GM21526 (cell line): Measurements from ENCODE around the gene CRTC1.

Source experiments
- ATAC-seq: cut with Tn5 transposase; IDR thresholded peaks from one replicate; pipeline ENCODE4 v1.9.1; 2021; ENCODE audit warnings: moderate library complexity; ENCODE audit not compliant: unreplicated experiment, low FRiP score

The CRTC1 gene

DNA sequence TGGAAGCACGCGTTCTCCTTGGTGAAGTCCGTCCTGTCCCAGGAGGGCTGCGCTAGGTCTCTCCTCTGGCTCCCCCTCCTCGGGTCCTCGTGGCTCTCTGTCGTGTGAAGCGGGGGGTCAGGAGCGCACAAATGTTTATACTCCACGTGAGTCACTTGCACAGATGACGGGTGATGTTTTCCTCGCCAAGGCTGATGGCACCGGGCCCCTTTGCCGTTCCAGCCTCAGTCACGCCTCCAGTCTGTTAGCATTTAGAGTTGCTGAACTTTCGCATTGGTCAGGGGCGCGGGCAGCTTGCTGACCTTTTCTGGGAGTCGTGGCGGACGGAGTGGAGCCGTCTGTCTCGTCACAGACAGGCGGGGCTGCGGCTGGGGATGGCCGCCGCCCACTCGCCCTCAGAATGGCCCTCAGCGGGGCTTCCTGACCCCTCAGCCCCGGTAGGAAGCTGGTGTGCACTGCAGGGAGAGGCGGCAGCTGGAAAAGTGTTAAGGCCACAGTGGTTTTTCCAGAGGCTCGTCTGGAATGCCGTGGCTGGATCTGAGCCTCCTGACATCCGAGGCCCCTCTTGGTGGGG, 32.9 kb upstream of the CRTC1 start:
- ATAC-seq = no peak

DNA sequence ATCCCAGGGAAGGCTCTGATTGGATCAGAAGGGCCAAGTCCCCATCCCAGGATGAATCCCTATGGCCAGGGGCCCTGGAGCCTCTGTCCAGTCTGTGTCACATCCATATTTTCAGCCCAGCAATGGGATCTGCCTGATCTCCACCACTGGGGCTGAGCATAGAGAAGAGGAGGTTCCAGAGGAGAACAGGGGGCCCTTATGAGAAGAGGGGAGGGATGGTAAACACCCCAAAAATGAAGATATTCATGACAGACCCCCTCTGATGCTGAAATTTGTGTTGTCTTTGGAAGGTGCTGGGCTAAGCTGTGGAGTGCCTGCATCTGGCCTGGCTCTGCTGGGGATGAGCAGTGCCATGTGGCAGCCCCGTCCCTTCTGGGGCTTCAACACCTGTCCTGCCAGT, 32.2 kb upstream of the CRTC1 start:
- ATAC-seq = no peak

DNA sequence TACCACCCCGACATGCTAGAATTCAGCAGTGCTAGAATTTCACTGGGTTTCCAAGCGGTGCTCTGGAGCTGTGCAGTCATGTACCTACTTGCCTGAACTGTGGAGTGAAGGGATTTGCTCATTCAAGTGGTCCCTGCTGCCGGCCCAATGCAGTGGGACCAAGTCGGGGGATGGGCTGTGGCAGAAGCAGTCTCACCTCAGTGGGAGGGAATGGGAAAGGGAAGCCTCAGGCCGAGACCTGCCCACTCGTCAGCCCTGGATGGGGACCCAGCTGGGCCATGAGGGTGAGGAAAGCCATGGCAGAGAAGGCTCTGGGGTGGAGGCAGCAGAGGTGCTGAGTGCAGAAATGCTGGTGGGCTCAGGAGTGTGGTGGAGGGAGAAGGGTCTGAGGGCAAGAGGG, 31.7 kb upstream of the CRTC1 start:
- no peak for ATAC-seq

DNA sequence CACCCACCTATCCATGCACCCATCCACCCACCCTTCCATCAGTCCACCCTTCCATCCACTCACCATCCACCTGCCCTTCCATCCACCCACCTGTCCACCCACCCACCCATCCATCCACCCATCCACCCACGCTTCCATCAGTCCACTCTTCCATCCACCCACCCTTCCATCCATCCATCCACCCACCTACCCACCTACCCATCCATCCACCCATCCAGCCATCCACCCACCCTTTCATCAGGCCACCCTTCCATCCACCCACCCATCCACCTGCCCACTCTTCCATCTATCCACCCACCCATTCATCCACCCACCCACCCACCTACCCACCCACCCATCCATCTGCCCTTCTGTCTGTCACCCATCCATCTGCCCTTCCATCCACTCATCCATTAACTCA, 29.6 kb upstream of the CRTC1 start:
- no peak for ATAC-seq

DNA sequence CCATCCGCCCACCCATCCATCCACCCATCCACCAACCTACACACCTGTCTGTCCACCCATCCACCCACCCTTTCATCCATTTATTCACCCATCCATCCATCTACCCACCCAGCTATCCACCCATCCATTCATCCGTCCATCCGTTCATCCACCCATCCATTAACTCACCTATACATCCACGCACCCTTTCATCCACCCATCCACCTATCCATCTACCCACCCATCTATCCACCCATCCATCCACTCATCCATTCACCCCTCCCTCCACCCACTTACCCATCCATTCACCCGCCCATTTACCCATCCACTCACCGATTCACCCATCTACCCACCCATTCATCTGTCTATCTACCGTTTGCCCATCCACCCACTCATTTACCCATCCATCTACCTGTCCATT, 29.0 kb upstream of the CRTC1 start:
- ATAC-seq = no peak

DNA sequence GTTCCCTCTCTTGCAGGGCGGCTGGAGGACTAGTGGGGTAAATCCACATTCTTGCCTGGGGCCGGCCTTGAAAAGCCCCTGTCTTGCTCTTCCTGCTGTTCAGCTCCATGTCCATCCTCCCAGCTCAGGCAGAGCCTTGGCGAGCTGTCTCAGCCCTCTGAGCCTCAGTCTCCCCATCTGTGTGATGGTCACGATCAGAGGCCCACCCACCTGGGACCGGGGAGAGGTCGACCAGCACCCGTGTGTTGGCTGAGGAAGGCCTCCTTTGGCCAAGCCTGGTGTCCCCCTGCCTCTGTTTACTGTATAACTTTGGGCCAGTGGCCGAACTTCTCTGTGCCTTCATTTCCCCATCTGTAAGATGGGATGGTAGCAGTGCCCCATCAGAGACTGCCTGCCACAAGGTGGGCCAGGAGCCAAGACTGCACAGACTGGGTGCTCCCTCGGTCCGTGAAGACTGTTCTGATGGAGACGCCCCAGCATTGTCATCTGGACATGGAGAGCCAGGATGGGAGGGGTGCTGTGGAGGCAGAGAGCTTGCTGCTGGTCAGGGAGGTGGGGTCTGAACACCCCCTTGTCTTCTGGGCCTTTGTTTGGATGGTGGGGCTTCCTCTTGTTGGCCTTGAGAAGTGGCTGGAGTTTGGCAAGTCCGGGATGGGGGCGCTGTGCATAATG, 28.2 kb upstream of the CRTC1 start:
- no peak for ATAC-seq

DNA sequence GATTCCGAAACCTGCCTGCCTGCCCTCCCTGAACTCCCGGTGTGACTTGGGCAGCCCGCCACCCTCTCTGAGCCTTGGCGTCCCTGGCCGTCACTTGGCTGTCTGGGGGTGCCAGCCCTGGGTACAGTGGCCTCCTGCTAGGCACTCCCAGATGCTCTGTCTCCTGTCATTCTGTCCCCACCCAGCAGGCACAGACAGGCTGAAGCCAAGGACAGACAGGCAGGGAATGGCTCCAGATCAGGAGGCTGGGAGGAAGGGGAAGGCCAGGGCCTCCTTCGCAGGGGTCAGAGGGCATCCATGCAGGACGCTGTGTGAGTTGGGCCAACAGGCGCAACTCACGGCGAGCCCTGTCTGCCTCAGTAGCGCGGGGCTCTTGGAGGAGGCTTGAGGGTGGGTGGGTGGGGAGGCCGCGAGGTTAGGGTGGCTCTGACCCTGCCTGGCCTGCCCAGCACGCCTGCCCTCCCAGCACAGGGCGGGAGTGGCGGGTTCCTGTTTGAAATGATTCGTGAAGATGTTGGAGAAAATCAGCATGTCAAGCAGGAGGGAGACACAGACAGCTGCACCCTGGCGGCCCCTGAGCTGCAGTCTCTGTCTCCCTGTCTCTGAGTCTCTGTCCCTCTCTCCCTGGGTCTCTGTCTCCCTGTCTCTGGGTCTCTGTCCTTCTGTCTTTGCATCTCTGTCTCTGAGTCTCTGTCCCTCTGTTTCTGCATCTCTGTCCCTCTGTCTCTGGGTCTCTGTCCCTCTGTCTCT, 27.0 kb upstream of the CRTC1 start:
- ATAC-seq = no peak

DNA sequence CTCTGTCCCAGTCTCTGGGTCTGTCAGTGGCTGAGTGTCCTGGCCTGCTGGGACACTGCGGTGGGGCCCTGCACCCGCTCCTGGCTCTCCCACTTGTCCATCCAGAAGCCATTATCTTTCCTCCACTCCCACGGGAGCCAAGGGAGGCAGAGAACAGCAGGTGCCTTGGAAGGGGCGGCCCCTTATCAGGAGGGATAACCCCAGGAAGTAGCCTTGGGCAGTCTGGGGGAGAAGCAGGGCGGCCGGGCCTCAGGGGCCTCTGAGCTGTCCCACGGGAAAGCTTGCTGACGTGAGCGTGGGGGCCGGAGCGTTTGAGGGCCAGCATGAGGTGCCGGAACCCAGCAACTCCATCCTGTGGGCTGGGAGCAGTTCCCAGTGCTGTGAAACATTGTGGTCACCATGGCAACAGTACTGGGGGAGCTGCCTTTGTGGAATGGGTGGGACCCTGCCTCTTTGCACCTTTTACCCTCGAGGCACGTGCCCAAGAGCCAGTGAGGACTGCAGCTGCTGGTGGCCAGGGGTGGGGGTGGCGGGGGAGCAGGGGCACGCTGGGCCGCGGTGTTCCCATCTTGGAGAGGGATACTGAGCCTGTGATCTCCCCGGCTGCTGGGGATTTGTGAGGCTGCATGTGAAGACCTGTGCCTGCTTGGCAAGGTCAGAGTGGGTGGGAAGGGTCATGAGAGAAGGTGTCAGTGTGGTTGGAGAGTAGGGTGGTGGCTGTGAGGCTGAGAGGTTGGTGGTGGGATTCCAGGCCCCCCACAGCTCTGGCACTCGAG, 25.7 kb upstream of the CRTC1 start:
- no peak for ATAC-seq

DNA sequence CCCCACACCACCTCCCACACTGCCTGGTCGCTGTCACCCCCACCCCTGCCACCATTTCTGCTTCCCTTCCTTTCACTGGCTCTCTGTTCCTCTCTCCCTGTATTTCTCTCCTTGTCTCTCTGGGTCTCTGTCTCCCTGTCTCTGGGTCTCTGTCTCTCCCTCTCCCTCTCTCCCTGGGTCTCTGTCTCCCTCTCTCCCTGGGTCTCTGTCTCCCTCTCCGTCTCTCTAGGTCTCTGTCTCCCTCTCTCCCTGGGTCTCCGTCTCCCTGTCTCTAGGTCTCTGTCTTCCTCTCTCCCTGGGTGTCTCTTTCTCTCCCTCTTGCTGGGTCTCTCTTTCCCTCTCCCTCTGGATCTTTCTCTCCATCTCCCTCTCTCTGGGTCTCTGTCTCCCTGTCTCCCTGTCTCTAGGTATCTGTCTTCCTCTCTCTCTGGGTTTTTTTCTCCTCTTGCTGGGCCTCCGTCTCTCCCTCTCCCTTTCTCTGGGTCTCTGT, 25.1 kb upstream of the CRTC1 start:
- no peak for ATAC-seq

DNA sequence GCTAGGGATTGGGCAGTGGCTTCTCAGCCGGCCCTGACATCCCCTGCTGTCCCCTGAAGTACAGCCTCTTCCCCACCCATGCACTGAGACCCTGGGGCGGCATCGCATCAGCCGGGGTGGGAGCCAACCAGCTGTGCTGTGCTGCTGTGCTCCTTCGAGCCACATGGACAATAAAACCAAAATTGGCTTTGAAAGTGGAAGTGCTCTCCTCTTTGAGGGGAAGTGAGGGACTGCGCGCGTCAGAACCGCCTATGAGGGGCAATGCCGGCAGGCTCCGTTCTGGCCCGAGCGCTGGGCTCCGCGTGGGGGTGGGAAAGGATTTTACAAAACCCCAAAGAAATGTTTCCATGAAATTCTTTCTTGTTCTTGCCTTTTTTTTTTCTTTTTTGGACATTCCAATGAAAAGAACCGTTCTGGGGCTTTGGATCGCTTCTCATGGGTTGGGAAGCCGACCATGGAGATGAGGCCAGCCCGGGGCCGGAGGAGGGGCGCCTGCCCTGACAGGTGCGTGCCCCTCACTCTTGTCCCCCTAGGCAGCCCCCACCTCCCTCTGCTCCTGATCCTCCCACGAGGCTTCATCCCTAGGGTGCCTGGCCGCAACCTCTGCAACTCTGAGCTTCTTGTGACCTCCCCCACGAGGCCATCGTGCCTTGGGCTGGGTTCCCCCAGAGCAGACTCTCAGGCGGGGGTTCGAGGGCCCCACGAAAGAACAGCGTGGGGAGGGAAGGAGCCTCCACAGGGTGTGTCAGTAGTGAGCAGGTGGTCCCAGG, 24.0 kb upstream of the CRTC1 start:
- ATAC-seq = no peak

DNA sequence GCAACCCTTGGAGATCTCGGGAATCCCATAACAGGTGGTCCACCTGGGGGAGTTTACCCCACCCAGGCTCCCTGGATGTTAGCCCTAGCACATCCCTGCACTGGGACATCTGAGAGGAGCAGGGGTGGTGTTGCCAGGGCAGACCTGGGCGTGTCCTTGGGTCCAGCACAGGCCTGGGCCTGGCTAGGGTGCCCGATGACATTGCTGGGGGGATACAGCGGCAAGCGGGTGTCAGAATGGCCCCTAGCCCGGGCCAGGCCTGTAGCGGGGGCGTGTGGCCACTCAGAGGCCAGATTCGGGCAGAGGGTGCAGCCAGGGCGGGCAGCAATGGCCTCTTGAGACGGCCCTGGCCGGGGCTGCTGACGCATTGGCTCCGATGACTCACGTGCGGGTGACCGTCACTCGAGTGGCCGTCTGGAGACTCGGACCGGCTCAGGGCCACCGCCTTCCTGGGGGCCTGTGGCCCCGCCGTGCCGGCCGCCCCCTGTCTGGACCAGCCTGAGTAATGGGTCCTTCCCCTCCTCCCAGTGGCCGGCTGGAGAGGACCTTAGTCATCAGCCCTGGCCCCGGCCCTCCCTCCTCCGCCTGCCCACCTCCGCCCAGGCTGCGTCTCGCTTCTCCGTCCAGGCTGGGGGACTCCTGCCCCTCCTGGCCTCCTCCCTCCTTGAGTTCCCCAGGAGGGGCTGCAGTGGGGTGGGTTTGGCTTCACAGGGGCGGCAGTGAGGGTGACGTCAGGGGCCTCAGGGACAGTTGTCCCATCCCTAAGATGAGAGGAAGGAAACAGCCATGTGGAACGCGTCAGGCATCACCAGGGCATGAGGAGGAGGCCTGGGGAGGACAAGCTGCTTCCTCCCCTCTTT, 23.2 kb upstream of the CRTC1 start:
- no peak for ATAC-seq

DNA sequence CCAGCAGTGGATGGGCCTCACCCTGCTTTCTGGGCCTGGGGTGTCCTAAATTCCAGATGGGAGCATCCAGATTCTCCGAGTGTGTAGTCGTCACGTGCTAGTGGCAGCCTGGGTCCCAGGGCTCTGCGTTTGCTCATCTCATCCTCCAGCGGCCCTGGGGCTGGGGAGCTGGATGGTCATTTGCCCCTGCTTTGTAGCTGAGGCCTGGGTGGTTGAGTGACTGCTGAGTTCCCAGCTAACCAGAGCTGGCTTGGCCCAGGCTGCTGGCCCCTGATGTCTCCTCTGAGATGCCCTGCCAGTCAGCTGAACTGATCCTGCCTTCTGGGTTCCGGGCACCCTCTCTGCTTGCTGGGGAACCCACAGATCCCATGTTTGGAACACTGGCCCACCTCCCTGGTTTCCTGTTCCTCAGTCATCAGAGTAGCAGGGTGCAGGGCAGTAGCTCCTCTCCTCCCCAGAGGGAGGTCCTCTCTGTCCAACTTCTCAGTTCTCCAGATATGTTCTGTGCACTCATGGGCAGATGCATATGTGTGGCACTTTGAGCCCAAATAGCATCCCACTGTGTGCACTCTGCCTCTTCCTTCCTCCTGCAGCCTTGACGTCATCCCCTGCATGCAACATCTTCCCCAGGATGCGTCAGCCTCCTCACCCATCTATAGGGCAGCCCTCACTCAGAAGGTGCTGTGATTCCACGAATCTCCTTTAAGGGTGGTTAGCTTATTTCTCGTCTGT, 22.4 kb upstream of the CRTC1 start:
- no peak for ATAC-seq

DNA sequence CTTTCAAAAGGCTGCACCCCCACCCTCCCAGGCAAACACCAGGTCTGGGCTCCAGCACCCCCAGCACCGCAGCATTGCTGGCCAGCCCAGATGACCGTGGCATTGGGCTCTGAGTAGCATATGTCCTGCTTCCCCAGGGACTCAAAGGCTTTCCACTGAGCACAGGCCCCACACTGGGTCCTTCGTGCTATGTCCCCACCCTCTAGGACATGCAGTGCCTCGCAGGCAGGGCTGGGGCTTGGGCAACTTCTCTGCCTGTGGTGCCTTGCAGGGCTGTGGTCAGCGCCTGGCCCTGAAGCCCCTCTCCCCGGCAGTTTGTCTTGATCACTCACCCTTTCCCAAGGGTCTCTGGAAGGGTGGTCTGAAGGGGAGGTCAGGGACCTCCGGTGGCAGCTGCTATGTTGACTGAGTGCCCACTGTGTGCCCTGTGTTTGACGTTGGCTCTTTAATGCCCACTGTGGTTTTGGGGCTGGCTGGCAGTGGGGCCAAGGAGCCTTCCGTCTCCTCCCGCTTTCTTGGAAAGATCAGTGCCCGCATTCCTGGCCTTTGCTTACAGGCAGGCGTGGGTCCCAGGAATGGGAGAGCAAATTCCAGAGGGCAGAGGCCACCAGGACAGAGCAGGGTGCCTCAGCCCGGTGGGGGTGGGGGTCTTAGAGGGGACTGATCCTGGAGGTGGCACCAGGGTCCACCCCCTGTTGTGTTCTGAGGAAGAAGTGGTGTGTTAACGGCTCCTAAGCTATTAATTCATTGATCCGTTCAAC, 20.3 kb upstream of the CRTC1 start:
- ATAC-seq = no peak

DNA sequence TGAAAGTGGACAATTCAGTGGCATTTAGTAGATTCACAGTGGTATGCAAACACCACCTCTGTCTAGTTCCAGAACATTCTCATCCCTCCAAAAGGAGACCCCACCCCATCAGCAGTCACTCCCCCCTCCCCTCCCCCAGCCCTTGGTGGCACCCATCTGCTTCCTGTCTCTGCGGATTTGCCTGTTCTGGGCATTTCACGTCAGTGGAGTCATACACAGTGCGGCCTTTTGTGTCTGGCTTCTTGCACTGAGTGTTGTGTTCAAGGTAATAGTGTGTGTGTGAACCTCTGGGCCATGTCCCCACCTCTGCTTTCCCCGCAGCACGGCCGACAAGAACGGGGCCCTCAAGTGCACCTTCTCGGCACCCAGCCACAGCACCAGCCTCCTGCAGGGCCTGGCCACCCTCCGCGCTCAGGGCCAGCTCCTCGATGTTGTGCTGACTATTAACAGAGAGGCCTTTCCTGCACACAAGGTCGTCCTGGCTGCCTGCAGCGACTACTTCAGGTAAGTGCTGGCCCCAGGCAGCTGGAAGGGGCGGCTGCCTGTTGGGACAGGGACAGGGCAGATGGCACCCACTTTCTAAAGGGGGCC, 19.4 kb upstream of the CRTC1 start:
- no peak for ATAC-seq

DNA sequence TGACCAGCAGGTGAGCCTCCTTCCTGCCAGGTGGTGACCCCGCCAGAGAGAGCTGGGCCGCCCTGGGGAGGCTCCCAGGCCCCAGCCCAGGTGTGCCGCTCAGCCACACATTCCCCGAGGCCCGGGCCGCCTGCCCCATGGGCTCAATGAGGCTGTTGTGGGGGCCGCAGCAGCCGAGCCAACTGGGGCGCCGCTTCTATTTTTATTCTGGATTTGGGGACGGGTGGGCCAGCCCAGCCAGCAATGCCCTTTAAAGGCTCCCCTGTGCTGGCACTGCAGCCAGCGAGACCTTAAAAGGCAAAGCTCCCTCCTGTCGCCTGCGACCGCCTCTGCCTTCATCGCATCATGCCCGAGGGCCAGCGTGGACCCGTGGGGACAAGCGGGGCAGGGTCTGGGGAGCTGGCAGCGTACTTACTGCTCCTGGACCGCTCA, 17.7 kb upstream of the CRTC1 start:
- ATAC-seq = no peak

DNA sequence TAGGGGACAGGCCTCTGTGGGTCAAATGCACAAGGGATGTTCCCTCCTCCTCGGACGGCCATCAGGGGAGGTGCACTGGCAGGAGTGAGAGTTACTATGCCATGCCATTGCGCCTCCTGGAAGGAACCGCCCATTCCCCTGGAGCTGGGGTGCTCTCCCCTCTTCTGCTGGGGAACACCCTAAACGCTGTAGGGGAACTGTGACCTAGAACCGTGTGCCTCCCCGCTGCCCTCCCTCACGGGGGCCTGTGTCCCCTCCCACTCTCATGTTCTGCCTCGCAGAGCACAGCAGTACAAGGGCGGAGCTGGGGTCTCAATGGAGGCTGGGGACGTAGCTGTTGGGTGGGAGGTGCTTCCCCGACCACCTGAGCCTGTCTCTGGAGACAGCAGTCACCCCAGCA, 17.2 kb upstream of the CRTC1 start:
- no peak for ATAC-seq

DNA sequence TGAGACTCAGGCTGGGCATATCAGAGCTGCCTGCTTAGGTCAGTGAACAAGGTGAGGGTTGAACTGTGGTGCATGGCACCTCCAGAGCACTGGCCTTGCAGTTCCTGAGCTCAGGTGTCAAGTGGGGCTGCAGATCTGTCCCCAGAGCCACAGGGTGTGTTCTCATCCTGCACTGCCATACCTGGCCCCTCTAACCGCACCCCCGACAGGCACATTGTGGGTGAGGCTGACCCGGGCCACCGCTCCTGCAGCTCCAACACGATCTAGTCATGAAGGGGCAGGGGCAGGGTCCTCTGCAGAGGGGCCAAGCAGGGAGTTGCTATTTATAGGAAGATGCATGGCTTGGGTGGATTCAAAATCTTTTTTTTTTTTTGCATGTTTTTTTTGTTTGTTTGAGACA, 16.7 kb upstream of the CRTC1 start:
- no peak for ATAC-seq
